ENCODE results near the gene HASPIN. TPM values are rescaled to one million over a fixed set of nuclear protein-coding genes. Genes with fewer than 3 reads are reported as not detected.

The HASPIN gene
- polyA plus RNA-seq, 1 donor, result 2.7 TPM

GRCh38 chr17:3685174-3685573 lies 38.5 kb upstream of the HASPIN start:
- Histone ChIP-seq H3K27ac (ENCODE audit: low read length) (no peak overlapping the region), H3K4me1 (ENCODE audit: control insufficient read depth, insufficient read depth, low read length) (no peaks in the 10 kb centered on the region), H3K27me3 (ENCODE audit: control insufficient read depth, insufficient read depth, low read length) (peaks cover 19% of the 10 kb centered on the region), H3K36me3 (ENCODE audit: control insufficient read depth, insufficient read depth, low read length) (no peaks in the 10 kb centered on the region), H3K9me3 (ENCODE audit: control insufficient read depth, low read depth, low read length) (peaks cover 3% of the 10 kb centered on the region), H3K4me3 (ENCODE audit: low read length) (no peak overlapping the region)
- no peak for DNase-seq
- WGBS (ENCODE audit: insufficient coverage, low lambda C conversion rate), result no CpG with 5 or more reads among the region's 13 CpGs

GRCh38 chr17:3688027-3688553 lies 35.6 kb upstream of the HASPIN start:
- WGBS (ENCODE audit: insufficient coverage, low lambda C conversion rate), result no CpG with 5 or more reads among the region's 19 CpGs
- Histone ChIP-seq H3K9me3 (ENCODE audit: control insufficient read depth, low read depth, low read length) (peaks cover 3% of the 10 kb centered on the region), H3K4me1 (ENCODE audit: control insufficient read depth, insufficient read depth, low read length) (no peaks in the 10 kb centered on the region), H3K4me3 (ENCODE audit: low read length) (no peak overlapping the region), H3K27ac (ENCODE audit: low read length) (no peak overlapping the region), H3K36me3 (ENCODE audit: control insufficient read depth, insufficient read depth, low read length) (no peaks in the 10 kb centered on the region), H3K27me3 (ENCODE audit: control insufficient read depth, insufficient read depth, low read length) (peaks cover 27% of the 10 kb centered on the region)
- DNase-seq, result no peak

GRCh38 chr17:3688852-3689261 lies 34.8 kb upstream of the HASPIN start:
- Histone ChIP-seq H3K27ac (ENCODE audit: low read length) (no peak overlapping the region), H3K27me3 (ENCODE audit: control insufficient read depth, insufficient read depth, low read length) (peaks cover 30% of the 10 kb centered on the region), H3K4me3 (ENCODE audit: low read length) (no peak overlapping the region), H3K9me3 (ENCODE audit: control insufficient read depth, low read depth, low read length) (peaks cover 3% of the 10 kb centered on the region), H3K4me1 (ENCODE audit: control insufficient read depth, insufficient read depth, low read length) (no peaks in the 10 kb centered on the region), H3K36me3 (ENCODE audit: control insufficient read depth, insufficient read depth, low read length) (no peaks in the 10 kb centered on the region)
- no peak for DNase-seq
- no CpG with 5 or more reads among the region's 14 CpGs for WGBS (ENCODE audit: insufficient coverage, low lambda C conversion rate)

GRCh38 chr17:3689262-3690093 lies 34.2 kb upstream of the HASPIN start:
- H3K36me3 ChIP-seq (ENCODE audit: control insufficient read depth, insufficient read depth, low read length), result no peaks in the 10 kb centered on the region
- H3K4me1 ChIP-seq (ENCODE audit: control insufficient read depth, insufficient read depth, low read length), result no peaks in the 10 kb centered on the region
- no peak overlapping the region for H3K27ac ChIP-seq (ENCODE audit: low read length)
- H3K4me3 ChIP-seq (ENCODE audit: low read length), result no peak overlapping the region
- DNase-seq, result no peak
- peaks cover 30% of the 10 kb centered on the region for H3K27me3 ChIP-seq (ENCODE audit: control insufficient read depth, insufficient read depth, low read length)
- WGBS (ENCODE audit: insufficient coverage, low lambda C conversion rate), result no CpG with 5 or more reads among the region's 44 CpGs
- H3K9me3 ChIP-seq (ENCODE audit: control insufficient read depth, low read depth, low read length), result peaks cover 3% of the 10 kb centered on the region

DNA sequence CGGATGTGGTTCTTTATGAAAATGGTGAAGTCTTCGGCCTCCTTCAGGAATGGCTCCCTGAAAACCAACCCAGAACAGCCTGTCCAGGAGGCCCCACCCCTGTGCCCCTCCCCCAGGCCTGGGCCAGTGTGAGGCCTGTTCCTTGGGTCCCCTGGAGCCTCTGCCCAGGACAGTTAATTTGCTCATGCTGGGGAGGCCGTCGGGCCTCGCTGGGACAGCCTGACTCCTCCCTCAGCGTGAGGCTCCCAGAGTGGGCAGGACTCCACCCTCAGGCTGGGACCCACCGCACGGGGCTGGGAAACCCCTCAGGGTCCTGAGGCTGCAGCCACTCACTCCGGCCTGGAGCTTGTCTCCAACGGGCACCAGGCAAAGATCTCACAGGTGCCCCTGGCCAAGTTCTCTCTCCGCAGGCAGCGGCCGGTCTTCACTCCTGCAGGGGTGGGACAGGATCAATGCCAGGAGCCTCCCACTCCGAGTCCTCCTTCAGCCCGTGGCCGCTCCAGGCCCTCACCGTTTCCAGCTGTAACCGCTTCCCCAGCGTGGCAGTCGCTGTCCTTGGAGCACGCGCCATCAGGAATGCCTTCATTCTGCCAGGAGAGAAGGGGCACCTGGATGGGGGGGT lies 33.5 kb upstream of the HASPIN start:
- peaks cover 31% of the 10 kb centered on the region for H3K27me3 ChIP-seq (ENCODE audit: control insufficient read depth, insufficient read depth, low read length)
- no peaks in the 10 kb centered on the region for H3K36me3 ChIP-seq (ENCODE audit: control insufficient read depth, insufficient read depth, low read length)
- H3K4me3 ChIP-seq (ENCODE audit: low read length), result no peak overlapping the region
- no CpG with 5 or more reads among the region's 22 CpGs for WGBS (ENCODE audit: insufficient coverage, low lambda C conversion rate)
- H3K4me1 ChIP-seq (ENCODE audit: control insufficient read depth, insufficient read depth, low read length), result peaks cover 2% of the 10 kb centered on the region
- no peak for DNase-seq
- peaks cover 3% of the 10 kb centered on the region for H3K9me3 ChIP-seq (ENCODE audit: control insufficient read depth, low read depth, low read length)
- H3K27ac ChIP-seq (ENCODE audit: low read length), result no peak overlapping the region

DNA sequence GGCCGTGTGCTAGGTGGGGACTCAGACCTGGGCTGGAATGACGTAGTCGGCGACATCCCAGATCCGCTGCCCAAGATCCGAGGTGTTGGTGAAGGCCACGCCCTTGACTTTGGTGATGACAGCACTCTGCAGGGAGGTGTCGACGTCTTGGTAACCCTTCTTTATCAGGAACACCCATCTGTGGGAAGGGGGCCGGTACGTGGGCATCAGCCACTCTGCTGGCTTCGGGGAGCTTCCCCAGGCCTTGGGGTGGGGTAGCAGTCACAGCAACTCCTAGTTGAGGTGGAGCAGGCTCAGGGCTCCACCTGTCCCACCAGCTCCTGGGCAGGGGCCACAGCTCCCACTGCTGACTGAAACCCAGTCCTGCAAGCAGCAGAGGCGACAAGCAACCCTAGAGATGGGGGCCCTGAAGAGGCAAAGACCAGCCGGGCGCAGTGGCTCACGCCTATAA lies 32.1 kb upstream of the HASPIN start:
- no peaks in the 10 kb centered on the region for H3K36me3 ChIP-seq (ENCODE audit: control insufficient read depth, insufficient read depth, low read length)
- peaks cover 42% of the 10 kb centered on the region for H3K27me3 ChIP-seq (ENCODE audit: control insufficient read depth, insufficient read depth, low read length)
- no peak for DNase-seq
- no peak overlapping the region for H3K4me3 ChIP-seq (ENCODE audit: low read length)
- WGBS (ENCODE audit: insufficient coverage, low lambda C conversion rate), result 80% methylated on average over 1 of the region's 16 CpGs
- H3K9me3 ChIP-seq (ENCODE audit: control insufficient read depth, low read depth, low read length), result peaks cover 3% of the 10 kb centered on the region
- H3K4me1 ChIP-seq (ENCODE audit: control insufficient read depth, insufficient read depth, low read length), result peaks cover 10% of the 10 kb centered on the region
- H3K27ac ChIP-seq (ENCODE audit: low read length), result no peak overlapping the region

DNA sequence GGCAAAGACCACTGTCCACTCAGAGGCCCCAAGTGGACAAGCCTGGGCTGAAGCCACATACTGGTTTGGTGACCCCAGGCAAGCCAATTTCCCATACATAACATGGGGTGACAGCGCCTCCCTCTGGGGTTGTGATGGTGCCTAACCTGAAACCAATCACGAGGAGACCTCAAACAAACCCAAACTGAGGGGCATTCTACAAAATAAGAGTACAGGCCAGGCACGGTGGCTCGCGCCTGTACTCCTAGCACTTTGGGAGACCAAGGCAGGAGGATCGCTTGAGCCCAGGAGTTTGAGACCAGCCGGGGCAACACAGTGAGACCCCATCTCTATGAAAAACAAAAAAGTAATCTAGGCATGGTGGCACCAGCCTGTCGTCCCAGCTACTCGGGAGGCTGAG lies 31.4 kb upstream of the HASPIN start:
- no peak overlapping the region for H3K4me3 ChIP-seq (ENCODE audit: low read length)
- H3K27ac ChIP-seq (ENCODE audit: low read length), result no peak overlapping the region
- H3K9me3 ChIP-seq (ENCODE audit: control insufficient read depth, low read depth, low read length), result peaks cover 3% of the 10 kb centered on the region
- H3K27me3 ChIP-seq (ENCODE audit: control insufficient read depth, insufficient read depth, low read length), result peaks cover 48% of the 10 kb centered on the region
- WGBS (ENCODE audit: insufficient coverage, low lambda C conversion rate), result no CpG with 5 or more reads among the region's 9 CpGs
- peaks cover 10% of the 10 kb centered on the region for H3K4me1 ChIP-seq (ENCODE audit: control insufficient read depth, insufficient read depth, low read length)
- DNase-seq, result no peak
- H3K36me3 ChIP-seq (ENCODE audit: control insufficient read depth, insufficient read depth, low read length), result no peaks in the 10 kb centered on the region

GRCh38 chr17:3693141-3693540 lies 30.6 kb upstream of the HASPIN start:
- Histone ChIP-seq H3K27me3 (ENCODE audit: control insufficient read depth, insufficient read depth, low read length) (peaks cover 56% of the 10 kb centered on the region), H3K36me3 (ENCODE audit: control insufficient read depth, insufficient read depth, low read length) (no peaks in the 10 kb centered on the region), H3K4me1 (ENCODE audit: control insufficient read depth, insufficient read depth, low read length) (peaks cover 10% of the 10 kb centered on the region), H3K9me3 (ENCODE audit: control insufficient read depth, low read depth, low read length) (peaks cover 3% of the 10 kb centered on the region), H3K27ac (ENCODE audit: low read length) (no peak overlapping the region), H3K4me3 (ENCODE audit: low read length) (no peak overlapping the region)
- whole genome bisulfite sequencing (ENCODE audit: insufficient coverage, low lambda C conversion rate), result no CpG with 5 or more reads among the region's 4 CpGs
- no peak for DNase-seq

- H3K27me3 ChIP-seq (ENCODE audit: control insufficient read depth, insufficient read depth, low read length), result peaks cover 62% of the 10 kb centered on the region
- no peak for DNase-seq
- H3K9me3 ChIP-seq (ENCODE audit: control insufficient read depth, low read depth, low read length), result peaks cover 3% of the 10 kb centered on the region
- no peaks in the 10 kb centered on the region for H3K36me3 ChIP-seq (ENCODE audit: control insufficient read depth, insufficient read depth, low read length)
- H3K27ac ChIP-seq (ENCODE audit: low read length), result no peak overlapping the region
- WGBS (ENCODE audit: insufficient coverage, low lambda C conversion rate), result no CpG with 5 or more reads among the region's 9 CpGs
- H3K4me1 ChIP-seq (ENCODE audit: control insufficient read depth, insufficient read depth, low read length), result peaks cover 10% of the 10 kb centered on the region
- H3K4me3 ChIP-seq (ENCODE audit: low read length), result no peak overlapping the region
Observed at GRCh38 chr17:3693829-3694231, 29.9 kb upstream of the HASPIN start.

DNA sequence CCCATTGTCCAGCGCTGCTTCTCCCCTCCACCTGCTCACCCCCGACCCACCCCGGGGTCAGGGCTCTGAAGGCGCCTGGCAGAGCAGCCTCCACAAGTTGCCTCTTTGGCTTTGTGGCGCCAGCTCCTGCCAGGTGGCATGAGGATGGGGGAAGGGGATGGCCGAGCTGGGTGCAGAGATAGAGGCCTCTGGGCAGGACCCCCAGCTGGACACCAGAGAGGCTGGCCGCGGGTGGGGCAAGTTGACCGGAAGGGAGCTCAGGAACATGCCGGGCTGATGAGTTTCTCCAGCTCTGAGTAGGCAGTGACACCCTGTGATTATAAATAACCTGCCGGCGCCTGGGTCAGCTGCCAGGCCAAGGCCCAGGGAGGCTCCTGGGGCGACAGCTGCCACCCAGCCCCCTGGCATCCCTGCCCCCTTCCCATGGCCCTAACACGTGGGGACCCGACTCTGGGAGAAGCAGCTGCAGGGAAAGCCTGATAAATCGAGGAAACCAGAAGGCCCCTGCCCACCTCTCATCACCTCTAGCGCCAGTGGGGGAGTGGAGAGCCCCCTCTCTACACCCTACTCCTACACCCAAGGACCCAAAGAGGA lies 28.5 kb upstream of the HASPIN start:
- no peaks in the 10 kb centered on the region for H3K9me3 ChIP-seq (ENCODE audit: control insufficient read depth, low read depth, low read length)
- DNase-seq, result no peak

More for the DNA sequence above, 28.5 kb upstream of the HASPIN start:
- Histone ChIP-seq H3K27ac (ENCODE audit: low read length) (no peak overlapping the region), H3K36me3 (ENCODE audit: control insufficient read depth, insufficient read depth, low read length) (no peaks in the 10 kb centered on the region), H3K27me3 (ENCODE audit: control insufficient read depth, insufficient read depth, low read length) (peaks cover 62% of the 10 kb centered on the region), H3K4me1 (ENCODE audit: control insufficient read depth, insufficient read depth, low read length) (peaks cover 10% of the 10 kb centered on the region), H3K4me3 (ENCODE audit: low read length) (no peak overlapping the region)
- no CpG with 5 or more reads among the region's 17 CpGs for WGBS (ENCODE audit: insufficient coverage, low lambda C conversion rate)

All from large intestine (tissue), 3 donors.